Stimulated activated CD4-positive, alpha-beta T cell treated with anti-CD3 and anti-CD28 coated beads, Interleukin-15, amount 100 ng/mL, for 1 hour (primary cell): ENCODE results near the gene KIF3C.
"Not testable (repeated sequence)": the region's sequence is repeated elsewhere in the genome, so short reads cannot be mapped to it uniquely, and the experiment has no call there.

Source experiments
- DNase-seq, 2 donors: peaks; one replicate each; pipeline ENCODE4 v3.0.0-alpha.2; 2020; ENCODE audit warnings: low read depth in 1 of 2, low spot score in 1 of 2

The KIF3C gene

DNA sequence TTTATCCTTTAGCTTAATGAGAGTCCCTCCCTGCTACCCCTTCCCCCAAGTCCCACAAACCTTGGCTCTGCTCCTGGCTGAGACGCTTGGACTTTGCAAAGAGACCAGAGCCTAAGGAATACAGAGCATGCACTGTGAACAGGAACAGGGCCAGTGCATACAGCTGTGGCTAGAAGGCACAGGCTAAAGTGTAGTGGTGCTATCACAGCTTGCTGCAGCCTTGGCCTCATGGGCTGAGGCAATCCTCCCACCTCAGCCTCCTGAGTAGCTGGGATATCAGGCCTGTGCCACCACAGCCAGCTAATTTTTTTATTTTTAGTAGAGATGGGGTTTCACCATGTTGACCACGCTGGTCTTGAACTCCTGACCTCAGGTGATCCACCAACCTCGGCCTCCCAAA lies 64.5 kb downstream of the KIF3C start:
- DNase-seq, result no peak

DNA sequence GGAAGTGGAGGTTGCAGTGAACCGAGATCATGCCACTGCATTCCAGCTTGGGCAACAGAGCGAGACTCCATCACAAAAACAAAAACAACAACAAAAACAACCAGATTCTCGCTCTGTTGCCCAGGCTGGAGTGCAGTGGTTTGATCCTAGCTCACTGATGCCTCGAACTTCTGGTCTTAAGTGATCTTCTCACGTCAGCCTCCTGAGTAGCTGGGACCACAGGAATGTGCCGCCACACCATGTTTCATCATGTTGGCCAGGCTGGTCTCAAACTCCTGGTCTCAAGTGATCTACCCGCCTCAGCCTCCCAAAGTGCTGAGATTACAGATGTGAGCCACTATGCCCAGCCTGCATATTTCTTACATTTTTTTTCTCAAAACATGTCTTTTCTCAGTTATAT lies 64.9 kb downstream of the KIF3C start:
- DNase-seq, result not testable (repeated sequence)

DNA sequence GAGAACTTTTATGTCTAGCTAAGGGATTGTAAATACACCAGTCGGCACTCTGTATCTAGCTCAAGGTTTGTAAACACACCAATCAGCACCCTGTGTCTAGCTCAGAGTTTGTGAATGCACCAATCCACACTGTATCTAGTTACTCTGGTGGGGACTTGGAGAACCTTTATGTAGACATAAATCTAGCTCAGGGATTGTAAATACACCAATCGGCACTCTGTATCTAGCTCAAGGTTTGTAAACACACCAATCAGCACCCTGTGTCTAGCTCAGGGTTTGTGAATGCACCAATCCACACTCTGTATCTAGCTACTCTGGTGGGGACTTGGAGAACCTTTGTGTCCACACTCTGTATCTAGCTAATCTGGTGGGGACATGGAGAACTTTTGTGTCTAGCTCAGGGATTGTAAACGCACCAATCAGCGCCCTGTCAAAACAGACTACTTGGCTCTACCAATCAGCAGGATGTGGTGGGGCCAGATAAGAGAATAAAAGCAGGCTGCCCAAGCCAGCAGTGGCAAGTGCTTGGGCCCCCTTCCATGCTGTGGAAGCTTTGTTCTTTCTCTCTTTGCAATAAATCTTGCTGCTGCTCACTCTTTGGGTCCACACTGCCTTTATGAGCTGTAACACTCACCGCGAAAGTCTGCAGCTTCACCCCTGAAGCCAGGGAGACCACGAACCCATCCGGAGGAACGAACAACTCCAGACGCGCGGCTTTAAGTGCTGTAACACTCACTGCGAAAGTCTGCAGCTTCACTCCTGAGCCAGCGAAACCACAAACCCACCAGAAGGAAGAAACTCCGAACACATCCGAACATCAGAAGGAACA lies 66.1 kb downstream of the KIF3C start:
- DNase-seq, result peak in 1 of 2 donors; percentile 8

DNA sequence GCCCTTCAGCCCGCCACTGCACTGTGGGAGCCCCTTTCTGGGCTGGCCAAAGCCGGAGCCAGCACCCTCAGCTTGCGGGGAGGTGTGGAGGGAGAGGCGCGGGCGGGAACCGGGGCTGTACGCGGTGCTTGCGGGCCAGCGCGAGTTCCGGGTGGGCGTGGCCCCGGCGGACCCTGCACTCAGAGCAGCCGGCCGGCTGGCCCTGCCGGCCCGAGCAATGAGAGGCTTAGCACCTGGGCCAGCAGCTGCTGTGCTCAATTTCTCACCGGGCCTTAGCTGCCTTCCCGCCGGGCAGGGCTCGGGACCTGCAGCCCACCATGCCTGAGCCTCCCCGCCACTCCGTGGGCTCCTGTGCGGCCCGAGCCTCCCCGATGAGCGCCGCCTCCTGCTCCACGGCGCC lies 66.9 kb downstream of the KIF3C start:
- DNase-seq, result not testable (repeated sequence)

- DNase-seq, result not testable (repeated sequence)
Measured at GRCh38 chr2:25913696-25913973, 68.7 kb downstream of the KIF3C start.

DNA sequence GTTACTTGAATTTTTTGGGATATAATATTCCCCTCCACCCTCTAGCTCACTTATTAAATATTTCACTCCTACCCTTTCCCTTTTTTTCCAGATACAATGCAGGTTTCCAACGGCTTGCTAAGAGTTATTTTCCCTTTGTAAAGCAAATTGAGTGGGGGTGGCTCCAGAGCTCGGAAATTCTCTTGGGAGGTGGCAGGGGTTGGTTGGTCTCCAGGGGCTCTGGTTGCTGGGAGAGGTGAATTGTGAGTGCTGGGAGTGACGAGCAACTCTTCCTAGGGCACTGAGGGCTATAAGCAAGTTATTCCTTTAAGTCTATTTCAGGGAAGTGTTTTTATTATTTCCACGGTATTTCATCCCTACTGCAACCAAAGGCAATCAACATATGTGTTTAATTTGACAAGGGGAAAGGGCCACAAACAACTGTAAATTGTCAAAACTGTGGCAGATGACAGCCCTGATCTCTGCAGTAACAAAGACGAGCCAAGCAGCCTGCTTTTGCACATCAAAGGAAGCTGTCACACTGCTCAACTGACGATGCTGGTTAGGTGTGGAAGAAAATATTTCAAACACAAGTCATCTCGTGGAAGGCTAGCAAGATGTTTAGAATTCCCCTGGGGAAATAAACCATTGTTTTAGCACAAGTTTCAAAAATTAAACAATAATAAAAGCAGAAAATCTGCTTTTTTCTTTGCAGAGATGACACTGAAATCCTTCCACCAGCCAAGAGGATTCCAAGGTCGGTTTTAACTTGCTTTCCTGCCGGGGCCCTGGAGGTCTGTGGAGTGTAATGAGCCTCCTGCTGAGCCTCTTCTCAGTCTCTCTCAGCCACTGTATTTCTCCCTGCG lies 69.2 kb downstream of the KIF3C start:
- DNase-seq, result no peak

DNA sequence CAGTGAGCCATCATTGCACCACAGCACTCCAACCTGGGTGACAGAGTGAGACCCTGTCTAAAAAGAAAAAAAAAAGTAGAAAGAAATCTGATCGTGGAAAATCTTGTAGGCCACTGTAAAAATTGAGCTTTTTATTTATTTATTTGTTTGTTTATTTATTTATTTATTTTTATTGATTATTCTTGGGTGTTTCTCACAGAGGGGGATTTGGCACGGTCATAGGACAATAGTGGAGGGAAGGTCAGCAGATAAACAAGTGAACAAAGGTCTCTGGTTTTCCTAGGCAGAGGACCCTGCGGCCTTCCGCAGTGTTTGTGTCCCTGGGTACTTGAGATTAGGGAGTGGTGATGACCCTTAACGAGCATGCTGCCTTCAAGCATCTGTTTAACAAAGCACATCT lies 72.7 kb downstream of the KIF3C start:
- not testable (repeated sequence) for DNase-seq

- DNase-seq, result no peak
Measured at GRCh38 chr2:25905126-25905525, 77.2 kb downstream of the KIF3C start.

GRCh38 chr2:25903216-25903776 lies 79.0 kb downstream of the KIF3C start:
- no peak for DNase-seq

DNA sequence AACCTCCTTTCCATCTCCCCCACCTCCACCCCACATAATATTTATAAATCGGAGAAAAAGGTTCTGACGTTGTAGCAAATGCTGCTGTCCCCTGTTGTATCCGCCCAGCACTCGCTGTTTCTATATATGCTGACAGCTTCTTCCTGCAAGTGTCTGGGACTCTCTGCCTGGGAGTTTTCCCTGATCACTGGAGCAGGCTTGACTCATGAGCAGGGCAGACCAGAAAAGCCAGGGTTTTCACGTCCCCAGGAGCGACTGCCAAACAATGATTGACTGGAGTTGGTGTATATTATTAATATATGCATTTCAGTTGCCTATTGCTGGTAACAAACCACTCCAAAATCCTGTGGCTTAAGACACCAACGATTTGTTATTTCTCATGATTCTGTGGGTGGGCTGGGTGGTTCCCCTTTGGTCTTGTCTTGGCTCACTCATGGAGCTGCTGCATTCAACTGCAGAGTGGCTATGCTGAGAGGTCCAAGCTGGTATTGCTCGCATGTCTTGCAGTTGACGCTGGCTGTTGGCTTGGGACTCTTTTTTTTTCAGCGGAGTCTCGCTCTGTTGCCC lies 82.8 kb downstream of the KIF3C start:
- no peak for DNase-seq

DNA sequence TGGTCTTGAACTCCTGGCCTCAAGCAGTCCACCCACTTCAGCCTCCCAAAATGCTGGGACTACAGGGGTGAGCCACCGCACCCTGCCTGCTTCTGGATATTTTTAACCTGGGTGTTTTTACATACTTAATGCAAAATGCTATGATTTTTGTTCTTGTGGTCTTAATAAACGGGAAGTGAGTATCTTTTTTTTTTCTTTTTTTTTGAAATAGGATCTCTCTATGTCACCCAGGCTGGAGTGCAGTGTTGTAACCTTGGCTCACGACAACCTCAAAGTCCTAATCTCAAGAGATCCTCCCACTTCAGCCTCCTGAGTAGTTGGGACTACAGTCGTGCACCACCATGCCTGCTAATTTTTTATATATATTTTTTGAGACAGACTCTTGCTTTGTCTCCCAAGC lies 84.8 kb downstream of the KIF3C start:
- no peak for DNase-seq

GRCh38 chr2:25896308-25896707 lies 86.0 kb downstream of the KIF3C start:
- not testable (repeated sequence) for DNase-seq

DNA sequence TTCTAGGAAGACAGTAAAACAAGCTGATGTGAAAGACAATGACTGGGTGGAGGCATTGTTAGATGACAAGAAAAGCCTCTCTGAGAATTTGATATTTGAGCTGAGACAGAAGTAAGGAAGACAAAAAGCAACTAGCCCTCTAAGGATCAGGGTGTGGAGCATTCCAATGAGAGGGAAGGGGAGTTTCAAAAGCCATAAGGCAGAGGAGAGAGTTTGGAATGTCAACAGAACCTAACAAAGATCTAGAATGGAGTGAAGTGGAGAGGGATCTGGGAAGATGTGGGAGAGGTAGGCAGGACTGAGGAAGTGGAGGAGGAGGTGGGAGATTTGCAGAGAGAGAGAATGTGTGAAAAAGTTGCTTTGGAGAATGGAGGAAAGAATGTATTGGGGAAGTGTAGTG lies 86.7 kb downstream of the KIF3C start:
- DNase-seq, result no peak

DNA sequence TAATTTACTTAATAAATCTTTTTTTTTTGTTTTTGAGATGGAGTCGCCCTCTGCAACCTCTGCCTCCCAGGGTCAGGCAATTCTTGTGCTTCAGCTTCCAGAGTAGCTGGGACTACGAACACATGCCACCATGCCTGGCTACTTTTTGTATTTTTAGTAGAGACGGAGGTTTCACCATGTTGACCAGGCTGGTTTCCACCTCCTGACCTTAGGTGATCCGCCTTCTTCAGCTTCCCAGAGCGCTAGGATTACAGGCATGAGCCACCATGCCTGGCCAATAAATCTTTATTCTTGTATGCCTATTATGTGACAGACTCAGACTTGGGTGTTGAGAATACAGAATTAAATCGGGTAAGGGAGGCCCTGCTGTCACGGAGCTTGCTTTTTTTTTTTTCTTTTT lies 87.3 kb downstream of the KIF3C start:
- no peak for DNase-seq

DNA sequence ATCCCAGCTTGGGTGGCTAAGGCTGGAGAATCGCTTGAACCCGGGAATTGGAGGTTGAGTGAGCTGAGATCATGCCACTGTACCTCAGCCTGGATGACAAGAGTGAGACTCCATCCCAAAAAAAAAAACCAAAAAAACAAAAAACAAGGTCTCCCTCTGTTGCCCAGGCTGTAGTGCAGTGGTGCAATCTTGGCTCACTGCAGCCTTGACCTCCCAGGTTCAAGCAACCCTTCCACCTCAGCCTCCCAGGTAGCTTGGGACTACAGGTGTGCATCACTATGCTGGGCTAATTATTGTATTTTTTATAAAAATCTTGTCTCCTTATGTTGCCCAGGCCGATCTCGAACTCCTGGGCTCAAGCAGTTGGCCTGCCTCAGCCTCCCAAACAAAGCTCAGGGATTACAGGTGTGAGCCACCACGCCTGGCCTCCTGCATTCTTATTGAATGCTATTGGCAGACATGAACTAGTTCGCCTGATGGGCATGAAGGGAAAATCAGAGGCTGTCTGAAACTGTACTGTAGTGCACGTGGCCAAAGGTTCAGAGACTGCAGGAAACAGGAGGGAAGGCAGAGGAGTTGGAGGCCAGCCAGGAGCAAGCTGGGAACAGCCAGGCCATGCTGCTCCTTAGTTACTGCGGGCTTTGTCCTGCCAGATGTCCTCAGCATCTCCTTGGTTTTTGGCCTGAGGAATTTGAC lies 88.0 kb downstream of the KIF3C start:
- DNase-seq, result no peak

GRCh38 chr2:25891672-25892071 lies 90.6 kb downstream of the KIF3C start:
- no peak for DNase-seq

DNA sequence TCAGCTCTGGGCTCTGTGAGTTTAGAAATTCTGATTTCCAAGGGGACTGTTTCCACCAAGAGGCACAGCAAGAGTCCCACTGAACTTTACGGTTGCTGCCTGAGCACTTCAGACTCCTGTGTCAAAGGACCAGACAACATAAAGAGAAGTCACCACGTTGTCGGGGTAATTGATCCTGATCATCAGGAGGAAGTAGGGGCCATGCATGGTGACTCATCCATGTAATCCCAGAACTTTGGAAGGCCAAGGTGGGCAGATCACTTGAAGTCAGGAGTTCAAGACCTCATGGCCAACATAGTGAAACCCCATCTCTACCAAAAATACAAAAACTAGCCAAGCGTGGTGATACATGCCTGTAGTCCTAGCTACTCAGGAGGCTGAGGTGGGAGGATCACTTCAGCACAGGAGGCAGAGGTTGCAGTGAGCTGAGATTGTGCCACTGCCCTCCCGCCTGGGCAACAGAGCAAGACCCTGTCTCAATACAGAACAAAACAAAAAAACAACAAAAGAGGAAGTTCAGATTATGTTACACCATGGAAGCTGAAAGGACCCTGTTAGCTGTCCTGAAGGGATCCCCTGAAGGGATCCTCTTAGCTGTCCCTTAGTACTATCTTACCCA lies 94.6 kb downstream of the KIF3C start:
- DNase-seq, result no peak

GRCh38 chr2:25885933-25886332 lies 96.4 kb downstream of the KIF3C start:
- DNase-seq, result no peak

- DNase-seq, result no peak
Measured at GRCh38 chr2:25881764-25882163, 100.5 kb downstream of the KIF3C start.

DNA sequence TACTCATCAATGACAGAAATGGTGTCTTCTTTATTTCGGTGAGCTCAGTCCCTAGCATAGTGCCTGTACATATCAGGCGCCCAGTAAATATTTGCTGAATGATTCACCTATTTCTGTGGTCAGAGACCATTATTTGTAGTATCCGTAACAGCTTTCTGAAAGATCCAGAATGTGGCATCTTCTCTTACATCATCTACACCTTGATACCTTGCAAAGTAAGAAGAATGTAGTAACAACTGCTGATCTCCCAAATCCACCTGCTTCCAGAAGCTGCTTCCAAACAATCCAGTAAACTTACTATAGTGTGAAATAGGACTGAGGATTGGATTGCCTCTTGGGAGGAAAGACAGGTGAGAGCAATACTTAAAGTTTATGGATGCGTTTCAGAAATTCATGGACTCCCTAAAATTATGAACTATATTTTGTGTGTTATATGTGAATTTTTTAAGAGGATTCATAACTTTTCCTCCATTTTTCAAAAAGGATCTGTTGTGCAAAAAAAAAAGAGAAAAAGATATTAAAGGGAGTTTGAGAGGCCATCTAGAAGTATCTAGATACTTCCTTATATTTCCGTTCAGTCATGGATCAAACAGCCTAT lies 103.1 kb downstream of the KIF3C start:
- no peak for DNase-seq
